Ishikawa (cell line): ENCODE data around the gene ZNF446.

Experiments
- CEBPB ChIP-seq: IDR thresholded peaks from 2 replicates; pipeline ENCODE4 v1.6.1; 2012
- CREB1 ChIP-seq: IDR thresholded peaks from 2 replicates; pipeline ENCODE4 v1.6.1; 2012; ENCODE audit warnings: low read depth
- EGR1 ChIP-seq: IDR thresholded peaks from 2 replicates; pipeline ENCODE4 v1.6.1; 2012
- EP300 ChIP-seq: IDR thresholded peaks from 2 replicates; pipeline ENCODE4 v1.6.1; 2012; ENCODE audit warnings: borderline replicate concordance
- FOXM1 ChIP-seq: IDR thresholded peaks from 2 replicates; pipeline ENCODE4 v1.6.1; 2012; ENCODE audit warnings: low read depth, borderline replicate concordance
- MAX ChIP-seq: IDR thresholded peaks from 2 replicates; pipeline ENCODE4 v1.6.1; 2012
- NFIC ChIP-seq: IDR thresholded peaks from 2 replicates; pipeline ENCODE4 v1.6.1; 2012
- RAD21 ChIP-seq: IDR thresholded peaks from 2 replicates; pipeline ENCODE4 v1.6.1; 2012; ENCODE audit warnings: low read depth
- TAF1 ChIP-seq: IDR thresholded peaks from 2 replicates; pipeline ENCODE4 v1.6.1; 2012; ENCODE audit warnings: low read depth, mild to moderate bottlenecking
- TCF12 ChIP-seq: IDR thresholded peaks from 2 replicates; pipeline ENCODE4 v1.6.1; 2012; ENCODE audit warnings: low read depth
- TEAD4 ChIP-seq: IDR thresholded peaks from 2 replicates; pipeline ENCODE4 v1.6.1; 2012
- USF1 ChIP-seq: IDR thresholded peaks from 2 replicates; pipeline ENCODE4 v1.6.1; 2012
- YY1 ChIP-seq: IDR thresholded peaks from 2 replicates; pipeline ENCODE4 v1.6.1; 2012; ENCODE audit warnings: low read depth

GRCh38 chr19:58509731-58510083 is 33.6 kb downstream of the ZNF446 start:
- TF ChIP-seq YY1, result no peak
- TF ChIP-seq EGR1, result no peak
- no peak for TF ChIP-seq CEBPB
- no peak for TF ChIP-seq NFIC
- TF ChIP-seq EP300, result no peak
- no peak for TF ChIP-seq TEAD4
- TF ChIP-seq RAD21, result no peak
- no peak for TF ChIP-seq CREB1
- no peak for TF ChIP-seq TAF1
- TF ChIP-seq FOXM1, result no peak
- no peak for TF ChIP-seq MAX
- no peak for TF ChIP-seq USF1
- TF ChIP-seq TCF12, result no peak
